HG03521 (cell line): Measurements from ENCODE around the gene FGFRL1.

Experiments used
- ATAC-seq: cut with Tn5 transposase; IDR thresholded peaks from one replicate; pipeline ENCODE4 v1.9.1; 2021; ENCODE audit warnings: mild to moderate bottlenecking, moderate library complexity; ENCODE audit not compliant: unreplicated experiment

FGFRL1 gene

DNA sequence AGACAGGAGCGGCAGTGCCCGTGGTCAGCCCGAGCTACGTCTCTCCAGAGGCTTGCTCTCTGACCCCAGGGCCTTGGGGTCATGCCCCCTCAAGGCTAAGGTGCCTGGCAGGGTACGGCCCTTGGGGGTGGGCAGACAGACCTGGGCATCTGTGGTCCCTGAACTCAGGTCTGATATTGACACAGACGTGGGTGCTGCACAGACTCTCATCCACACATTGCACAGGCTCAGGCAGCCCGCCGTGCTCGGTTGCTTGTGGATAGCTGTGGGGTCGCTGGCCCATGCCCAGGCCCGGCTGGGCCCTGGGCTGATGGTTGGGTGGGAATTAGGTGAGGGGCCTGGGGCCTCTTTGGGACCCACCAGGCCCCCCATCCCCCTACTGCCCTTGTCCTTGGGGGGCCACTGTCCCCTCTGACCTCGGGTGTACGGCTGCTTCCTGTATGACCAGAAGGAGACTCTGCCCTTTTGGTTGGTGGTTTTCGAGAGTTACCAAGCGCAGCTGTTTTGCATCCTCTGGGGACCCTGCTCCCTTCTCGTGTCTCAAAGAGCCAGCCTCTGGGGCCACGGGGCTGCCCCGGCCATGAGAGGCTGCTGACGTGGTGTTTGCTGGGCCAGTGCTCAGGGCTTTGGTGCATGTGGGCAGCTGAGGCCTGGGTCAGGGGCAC, 10.1 kb downstream of the FGFRL1 start:
- peak; percentile 55 for ATAC-seq

DNA sequence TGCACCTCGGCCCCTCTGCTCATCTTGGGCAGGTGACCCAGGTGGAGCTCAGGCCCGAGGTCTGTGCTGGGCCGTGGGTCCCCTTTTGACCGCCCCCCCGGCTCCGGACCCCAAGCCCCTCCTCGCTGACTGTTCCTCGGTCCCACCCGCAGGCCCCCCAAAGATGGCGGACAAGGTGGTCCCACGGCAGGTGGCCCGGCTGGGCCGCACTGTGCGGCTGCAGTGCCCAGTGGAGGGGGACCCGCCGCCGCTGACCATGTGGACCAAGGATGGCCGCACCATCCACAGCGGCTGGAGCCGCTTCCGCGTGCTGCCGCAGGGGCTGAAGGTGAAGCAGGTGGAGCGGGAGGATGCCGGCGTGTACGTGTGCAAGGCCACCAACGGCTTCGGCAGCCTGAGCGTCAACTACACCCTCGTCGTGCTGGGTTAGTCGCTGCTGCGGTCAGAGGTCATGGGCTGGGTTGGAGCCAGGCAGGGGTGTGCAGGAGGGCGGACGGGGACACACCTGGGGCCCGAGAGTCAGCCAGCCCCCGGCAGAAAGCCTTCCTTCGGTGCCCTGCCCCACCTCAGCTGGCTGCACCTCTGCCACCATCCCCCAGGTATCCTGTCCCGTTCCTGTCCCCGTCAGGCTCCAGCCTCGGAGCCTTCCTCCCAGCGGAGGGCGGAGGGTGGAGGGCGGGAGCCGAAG, 10.8 kb downstream of the FGFRL1 start:
- ATAC-seq, result no peak

- no peak for ATAC-seq
Observed at GRCh38 chr4:1022739-1023066, 11.3 kb downstream of the FGFRL1 start.

- no peak for ATAC-seq
Observed at GRCh38 chr4:1023075-1023640, 11.7 kb downstream of the FGFRL1 start.

DNA sequence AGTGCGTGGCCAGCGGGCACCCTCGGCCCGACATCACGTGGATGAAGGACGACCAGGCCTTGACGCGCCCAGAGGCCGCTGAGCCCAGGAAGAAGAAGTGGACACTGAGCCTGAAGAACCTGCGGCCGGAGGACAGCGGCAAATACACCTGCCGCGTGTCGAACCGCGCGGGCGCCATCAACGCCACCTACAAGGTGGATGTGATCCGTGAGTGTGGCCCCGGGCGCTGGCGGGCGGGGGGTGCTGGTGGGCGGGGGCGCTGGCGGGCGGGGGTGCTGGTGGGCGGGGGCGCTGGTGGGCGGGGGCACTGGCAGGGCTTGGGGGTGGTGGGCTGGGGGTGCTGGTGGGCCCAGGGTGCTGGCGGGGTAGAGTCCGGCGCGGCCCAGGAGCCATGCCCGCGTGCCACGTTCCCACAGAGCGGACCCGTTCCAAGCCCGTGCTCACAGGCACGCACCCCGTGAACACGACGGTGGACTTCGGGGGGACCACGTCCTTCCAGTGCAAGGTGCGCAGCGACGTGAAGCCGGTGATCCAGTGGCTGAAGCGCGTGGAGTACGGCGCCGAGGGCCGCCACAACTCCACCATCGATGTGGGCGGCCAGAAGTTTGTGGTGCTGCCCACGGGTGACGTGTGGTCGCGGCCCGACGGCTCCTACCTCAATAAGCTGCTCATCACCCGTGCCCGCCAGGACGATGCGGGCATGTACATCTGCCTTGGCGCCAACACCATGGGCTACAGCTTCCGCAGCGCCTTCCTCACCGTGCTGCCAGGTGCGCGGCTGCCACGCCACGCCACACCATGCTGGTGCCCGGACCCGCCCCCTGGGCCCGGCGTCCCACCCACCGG, 12.7 kb downstream of the FGFRL1 start:
- no peak for ATAC-seq

DNA sequence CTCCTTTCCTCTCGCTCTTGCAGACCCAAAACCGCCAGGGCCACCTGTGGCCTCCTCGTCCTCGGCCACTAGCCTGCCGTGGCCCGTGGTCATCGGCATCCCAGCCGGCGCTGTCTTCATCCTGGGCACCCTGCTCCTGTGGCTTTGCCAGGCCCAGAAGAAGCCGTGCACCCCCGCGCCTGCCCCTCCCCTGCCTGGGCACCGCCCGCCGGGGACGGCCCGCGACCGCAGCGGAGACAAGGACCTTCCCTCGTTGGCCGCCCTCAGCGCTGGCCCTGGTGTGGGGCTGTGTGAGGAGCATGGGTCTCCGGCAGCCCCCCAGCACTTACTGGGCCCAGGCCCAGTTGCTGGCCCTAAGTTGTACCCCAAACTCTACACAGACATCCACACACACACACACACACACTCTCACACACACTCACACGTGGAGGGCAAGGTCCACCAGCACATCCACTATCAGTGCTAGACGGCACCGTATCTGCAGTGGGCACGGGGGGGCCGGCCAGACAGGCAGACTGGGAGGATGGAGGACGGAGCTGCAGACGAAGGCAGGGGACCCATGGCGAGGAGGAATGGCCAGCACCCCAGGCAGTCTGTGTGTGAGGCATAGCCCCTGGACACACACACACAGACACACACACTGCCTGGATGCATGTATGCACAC, 13.6 kb downstream of the FGFRL1 start:
- no peak for ATAC-seq

GRCh38 chr4:1026115-1026514, 14.7 kb downstream of the FGFRL1 start:
- ATAC-seq, result peak; percentile 54

DNA sequence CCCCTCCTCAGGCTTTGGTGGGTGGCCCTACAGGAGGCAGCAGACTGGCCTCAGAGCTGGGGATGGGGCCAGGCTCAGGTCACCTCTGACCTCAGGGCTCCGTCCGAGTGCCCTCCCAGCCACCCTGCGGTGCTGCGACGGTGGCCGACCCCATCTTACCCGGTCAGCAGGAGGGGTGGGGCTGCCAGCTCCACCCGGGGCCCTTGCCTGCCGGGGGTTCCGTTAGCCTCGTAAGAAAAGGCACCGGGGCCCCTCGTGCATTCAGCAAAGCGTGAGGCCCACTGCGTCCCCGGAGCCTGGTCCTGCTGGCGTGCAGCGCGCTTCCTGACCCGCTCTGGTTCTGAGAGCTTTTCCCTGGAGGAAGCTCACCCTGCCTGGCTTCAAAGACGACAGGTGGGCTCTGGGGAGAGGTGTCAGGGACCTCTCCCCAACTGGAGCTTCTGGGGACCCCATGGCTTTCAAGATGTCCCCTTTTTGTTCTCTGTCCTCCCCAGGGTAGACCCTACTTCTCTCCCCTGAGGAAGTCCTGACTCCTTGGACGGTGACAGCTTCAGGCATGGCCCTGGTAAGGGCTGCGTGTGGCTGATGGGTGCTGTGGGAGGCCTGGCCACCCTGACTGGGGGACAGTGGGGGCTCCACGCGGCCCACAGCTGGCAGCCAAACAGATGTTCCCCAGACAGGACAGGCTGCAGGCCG, 15.9 kb downstream of the FGFRL1 start:
- ATAC-seq, result no peak

DNA sequence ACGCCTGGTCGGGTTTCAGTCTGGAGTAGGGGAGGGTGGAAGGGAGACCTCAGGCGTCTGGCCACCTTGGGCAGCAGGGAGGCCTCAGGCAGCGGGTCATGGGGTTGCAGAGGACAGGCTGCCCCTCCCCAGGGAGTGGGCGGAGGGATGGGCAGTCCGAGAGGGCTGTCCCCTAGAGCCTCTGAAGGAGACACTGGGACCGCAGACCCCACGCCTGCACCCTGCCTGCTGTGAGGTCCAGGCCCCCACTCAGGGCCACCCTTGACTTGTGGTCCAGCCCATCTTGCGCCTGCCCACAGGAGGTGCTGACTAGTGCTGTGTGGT, 16.5 kb downstream of the FGFRL1 start:
- ATAC-seq, result no peak

- no peak for ATAC-seq
Observed at GRCh38 chr4:1028574-1029220, 17.3 kb downstream of the FGFRL1 start.

DNA sequence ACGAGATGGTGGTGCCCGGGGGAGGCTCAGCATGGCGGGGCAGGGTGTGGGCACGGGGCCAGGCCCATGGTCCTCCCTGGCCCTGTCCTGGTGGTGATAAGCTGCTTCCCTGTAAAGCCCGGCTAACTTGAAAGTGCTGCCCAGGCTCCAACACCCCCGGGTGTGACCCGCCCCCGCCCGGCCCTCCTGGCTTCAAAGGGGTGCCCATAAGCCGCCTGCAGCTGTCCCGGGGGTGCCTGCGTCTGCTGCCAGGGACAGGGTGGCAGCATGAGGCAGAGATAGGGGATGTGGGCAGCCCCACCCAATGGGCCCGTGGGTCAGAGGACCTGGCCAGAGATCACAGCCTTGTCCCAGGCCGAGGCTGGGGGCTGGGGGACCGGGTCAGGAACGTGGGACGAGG, 18.1 kb downstream of the FGFRL1 start:
- no peak for ATAC-seq

DNA sequence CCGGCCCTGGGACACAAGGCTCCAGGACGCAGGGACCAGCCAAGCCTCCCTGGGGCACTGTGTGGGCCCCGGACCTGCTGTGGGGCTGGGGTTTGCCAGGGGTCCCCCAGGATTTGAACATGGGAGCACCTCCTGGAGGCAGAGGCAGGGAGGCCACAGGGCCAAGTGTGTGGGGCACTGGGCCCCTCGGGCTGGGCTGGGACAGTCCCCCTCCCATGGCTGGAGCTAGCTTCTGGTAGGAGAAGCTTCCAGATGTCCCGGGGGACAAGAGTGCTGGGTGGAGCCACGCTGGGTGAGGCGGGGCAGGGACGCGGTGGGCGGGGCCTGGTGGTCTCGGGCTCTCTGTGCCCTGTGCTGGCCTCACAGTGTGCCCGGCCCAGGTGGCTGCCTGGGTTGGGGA, 18.6 kb downstream of the FGFRL1 start:
- ATAC-seq, result no peak

DNA sequence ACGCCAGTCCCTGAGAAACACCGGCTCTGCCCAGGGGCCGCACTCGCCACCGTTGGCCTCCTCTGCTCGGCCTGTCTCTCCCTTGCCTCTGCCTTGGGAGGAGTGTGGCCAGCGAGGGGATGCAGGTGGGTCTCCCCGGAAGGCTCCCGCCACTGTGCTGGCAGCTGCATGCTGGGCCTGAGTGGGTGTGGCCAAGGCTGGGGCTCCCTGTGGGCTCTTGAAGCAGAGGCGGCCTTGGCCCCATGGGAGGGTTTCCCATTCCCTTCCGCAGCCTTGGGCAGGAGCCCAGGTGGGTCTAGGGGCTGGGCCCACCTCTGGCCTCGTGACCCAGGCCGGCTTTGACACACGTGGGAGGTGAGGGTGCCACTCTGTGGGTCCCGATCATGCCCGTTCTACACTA, 19.1 kb downstream of the FGFRL1 start:
- ATAC-seq, result no peak

DNA sequence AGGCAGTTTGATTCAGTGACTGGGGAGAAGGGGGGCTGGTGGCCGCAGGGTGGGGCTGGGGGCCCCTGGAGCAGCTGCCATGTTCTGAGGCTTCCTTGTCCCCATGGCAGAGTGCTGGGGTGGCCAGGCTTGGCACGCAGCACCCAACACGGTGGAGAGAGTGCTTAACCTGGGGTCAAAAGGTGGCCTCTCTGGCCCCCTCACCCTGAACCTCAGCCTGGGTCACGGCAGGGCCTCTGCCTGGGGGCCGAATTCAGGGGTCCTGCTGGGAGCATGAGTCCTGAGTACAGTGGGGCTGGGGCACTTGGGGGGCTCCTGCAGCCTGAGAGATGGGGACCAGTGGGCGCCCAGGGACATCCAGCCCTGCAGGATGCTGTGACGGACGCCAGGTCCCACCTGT, 19.9 kb downstream of the FGFRL1 start:
- no peak for ATAC-seq

DNA sequence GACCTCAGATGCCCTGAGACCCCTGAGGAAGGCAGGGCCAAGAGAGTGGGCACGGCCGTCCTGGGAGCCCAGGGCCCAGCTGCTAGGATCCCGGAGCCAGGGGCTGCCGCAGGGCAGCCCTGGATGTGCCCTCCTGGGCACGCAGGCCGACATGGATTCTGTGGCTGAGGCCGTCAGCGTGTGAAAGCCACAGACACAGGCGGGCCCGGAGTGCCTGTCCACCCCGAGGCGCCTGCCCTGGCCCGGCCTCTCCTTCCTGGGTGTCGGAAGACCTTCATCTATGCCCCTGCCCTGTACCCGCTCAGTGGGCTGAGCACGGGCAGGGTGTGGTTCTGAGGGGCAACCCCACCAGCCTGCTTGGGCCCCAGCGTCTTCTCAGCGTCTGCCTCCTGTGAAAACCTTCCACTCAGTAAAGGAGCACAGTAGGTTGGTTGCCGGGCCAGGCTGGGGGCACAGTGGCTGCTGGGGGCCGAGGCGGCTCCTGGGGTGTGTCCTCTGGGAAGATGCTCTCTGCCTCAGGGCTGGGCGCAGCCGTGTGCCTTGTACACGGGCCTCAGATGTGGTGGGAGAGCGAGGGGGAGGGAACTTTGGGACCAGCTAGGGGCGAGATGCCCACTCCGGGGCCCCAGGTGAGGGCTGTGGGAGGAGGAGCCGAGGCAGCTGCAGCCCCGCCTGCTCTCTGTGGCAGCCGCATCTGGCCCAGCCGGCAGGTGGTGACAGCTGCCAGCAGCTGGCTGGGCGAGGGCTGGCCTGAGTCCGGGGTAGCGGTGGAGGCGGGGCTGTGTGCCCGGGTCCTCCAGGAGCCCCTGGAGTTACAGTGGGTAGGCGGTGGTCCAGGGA, 20.8 kb downstream of the FGFRL1 start:
- ATAC-seq, result no peak

DNA sequence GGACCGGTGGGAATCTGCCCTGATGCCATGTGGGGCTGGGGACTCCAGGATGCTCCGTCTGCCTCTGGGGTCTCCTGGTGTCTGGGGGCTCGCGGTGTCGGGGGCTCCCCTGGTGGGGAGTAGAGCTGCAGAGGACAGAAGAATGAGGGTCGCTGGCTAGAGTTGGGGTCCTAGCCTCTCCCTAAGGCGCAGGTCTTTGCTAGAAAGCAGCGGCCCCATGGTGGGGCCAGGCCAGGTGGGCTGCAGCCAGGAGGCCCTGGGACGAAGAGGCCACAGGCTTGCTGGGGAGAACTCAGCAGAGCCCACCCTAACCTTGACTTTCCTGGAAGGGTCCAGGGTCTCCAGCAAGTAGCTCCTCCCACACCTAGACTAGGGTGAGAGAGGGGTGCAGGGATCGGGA, 21.4 kb downstream of the FGFRL1 start:
- no peak for ATAC-seq

GRCh38 chr4:1033840-1034551, 22.6 kb downstream of the FGFRL1 start:
- no peak for ATAC-seq

DNA sequence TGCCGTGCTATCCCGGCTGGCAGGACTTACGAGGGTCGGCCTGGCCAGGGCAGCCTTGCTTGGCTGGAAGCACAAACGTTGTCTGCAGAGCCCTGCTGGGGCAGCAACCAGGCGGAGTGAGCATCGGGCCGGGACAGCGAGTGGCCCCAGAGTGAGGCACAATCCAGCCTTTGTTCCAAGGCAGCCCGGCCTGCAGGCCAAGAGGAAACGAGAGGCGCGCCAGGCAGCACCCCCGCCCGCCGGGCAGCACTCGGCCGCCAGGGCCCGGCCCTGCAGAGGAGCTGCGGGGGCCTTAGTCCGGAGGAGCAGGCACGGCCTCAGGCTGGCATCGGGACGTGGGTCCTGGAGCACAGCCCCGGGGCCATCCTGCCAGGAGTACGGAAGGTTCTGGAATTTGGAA, 24.1 kb downstream of the FGFRL1 start:
- ATAC-seq, result no peak

DNA sequence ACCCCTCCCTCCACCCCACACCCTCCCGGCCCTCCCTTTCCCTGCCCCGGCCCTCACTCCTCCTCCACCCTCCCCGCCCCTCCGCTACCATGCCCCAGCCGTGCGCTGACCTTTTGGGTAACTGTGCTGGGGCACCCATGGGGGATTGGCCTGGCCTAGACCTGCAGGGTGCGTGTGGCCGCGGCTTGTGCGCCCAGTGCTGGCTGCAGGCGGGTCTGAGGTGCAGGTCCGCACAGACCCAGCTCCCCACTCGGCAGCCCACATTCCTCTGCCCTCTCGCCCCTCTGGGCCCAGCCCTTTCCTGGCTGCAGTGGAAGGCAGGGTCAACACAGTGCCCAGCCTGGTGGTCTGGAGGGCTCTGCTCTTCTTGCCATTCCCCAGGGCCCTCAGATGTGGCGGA, 24.7 kb downstream of the FGFRL1 start:
- ATAC-seq, result no peak
